Eye (tissue), 1 donor: ENCODE measurements around the gene C4orf50.

ENCODE experiments used
- DNase-seq: peaks from one replicate; pipeline ENCODE4 v3.0.0-alpha.2; 2015

The C4orf50 gene

GRCh38 chr4:5933996-5934831 lies 84.0 kb downstream of the C4orf50 start:
- no peak for DNase-seq

GRCh38 chr4:5933116-5933515 lies 85.1 kb downstream of the C4orf50 start:
- no peak for DNase-seq

GRCh38 chr4:5932035-5932568 lies 86.1 kb downstream of the C4orf50 start:
- no peak for DNase-seq

DNA sequence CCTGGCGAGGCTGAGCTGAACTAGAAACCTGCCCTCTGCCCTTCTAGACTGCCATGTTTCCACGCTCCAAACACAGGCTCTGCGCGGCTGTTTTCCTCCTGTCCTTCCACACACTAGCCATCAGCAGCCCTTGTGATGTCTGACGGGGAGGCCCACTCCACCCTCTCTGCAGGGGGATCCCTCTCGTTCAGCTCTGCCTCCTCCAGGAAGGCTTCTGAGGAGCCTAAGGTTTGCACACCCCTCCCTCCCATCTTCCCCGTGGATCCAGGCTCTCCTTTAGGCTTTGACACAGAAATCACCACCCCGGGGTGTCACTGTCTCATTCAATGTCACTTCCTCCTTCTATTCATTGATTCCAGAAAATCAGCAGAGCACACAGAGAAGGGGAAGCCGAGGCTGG lies 86.7 kb downstream of the C4orf50 start:
- no peak for DNase-seq

- no peak for DNase-seq
Observed at GRCh38 chr4:5930876-5931275, 87.4 kb downstream of the C4orf50 start.

GRCh38 chr4:5930456-5930855 lies 87.8 kb downstream of the C4orf50 start:
- no peak for DNase-seq

GRCh38 chr4:5928844-5929420 lies 89.3 kb downstream of the C4orf50 start:
- DNase-seq = no peak

DNA sequence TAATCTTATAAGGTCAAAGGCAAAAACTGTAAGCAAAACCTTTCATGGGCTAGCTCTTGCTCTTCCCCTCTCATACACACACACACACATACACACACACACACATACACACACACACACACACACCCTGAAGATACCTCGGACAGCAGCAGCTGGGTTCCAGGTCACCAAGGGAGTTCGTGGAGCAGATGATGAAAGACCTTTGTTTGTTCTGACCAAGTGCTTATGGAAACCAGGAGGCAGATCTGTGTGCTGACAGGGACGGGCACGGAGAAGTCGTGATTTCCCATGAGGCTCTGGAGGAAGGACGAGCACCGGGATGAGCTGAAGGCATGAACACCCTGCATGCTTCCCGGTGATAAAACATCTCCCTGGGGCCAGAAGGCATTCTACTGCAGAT lies 90.0 kb downstream of the C4orf50 start:
- peak; percentile 60 for DNase-seq

DNA sequence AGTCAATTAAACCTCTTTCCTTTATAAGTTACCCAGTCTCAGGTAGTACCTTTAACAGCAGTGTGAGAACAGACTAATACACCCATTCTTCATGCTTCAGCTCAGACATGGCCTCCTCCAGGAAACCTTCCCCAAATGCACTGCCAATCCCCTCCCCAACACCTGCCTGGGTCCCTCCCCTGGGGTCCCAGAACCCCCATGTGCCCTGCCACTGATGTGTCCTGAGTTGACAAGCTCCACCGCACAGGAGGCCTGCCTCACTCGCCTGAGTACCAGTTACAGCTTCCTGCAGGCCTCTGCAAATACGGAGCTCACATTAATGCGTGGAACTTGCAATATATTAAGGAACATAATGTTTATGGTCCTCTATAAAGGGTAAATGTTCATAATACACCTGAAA lies 90.5 kb downstream of the C4orf50 start:
- DNase-seq = no peak

GRCh38 chr4:5927116-5927515 lies 91.1 kb downstream of the C4orf50 start:
- DNase-seq = no peak

GRCh38 chr4:5926598-5926997 lies 91.6 kb downstream of the C4orf50 start:
- DNase-seq = no peak

GRCh38 chr4:5925419-5926200 lies 92.6 kb downstream of the C4orf50 start:
- DNase-seq = no peak

- DNase-seq = no peak
Observed at GRCh38 chr4:5924461-5925125, 93.6 kb downstream of the C4orf50 start.

DNA sequence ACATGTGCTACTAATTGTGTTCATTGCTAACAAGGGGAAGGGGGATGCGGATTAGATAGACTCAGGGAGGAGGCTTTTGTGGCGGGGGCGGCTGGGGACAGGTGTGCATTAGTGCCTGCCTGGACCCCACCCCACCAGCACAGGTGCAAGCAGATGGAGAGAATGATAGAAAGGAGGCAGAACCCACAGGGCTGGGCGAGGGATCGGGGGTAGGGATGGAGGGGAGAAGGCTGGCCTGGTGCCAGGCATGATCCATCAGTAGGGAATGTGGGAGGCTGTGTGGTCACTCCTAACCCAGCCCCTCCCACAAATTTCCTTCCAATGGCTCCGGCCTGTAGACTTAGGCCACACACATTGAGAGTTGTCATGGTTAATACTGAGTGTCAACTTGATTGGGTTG lies 94.9 kb downstream of the C4orf50 start:
- DNase-seq = peak; percentile 48

- DNase-seq = no peak
Observed at GRCh38 chr4:5922556-5922955, 95.7 kb downstream of the C4orf50 start.

DNA sequence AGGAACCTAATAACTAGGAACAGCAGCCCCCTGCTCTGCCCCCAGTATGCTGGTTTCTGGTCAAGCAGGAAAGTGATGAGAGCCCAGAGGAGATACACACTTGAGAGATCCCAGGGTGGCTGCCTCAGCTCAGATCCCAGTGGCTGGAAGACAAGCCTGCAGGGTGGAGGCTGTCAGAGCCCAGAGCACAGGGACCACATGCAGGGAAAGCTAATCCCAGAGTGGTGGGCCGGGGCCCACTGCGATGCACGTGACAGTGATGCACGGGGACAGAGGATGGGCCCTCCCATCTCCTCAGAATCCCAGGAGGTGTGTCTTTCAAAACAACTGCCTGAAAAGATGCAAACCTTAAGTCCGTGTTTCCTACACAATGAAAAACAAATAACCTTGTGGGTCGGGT lies 96.2 kb downstream of the C4orf50 start:
- no peak for DNase-seq

DNA sequence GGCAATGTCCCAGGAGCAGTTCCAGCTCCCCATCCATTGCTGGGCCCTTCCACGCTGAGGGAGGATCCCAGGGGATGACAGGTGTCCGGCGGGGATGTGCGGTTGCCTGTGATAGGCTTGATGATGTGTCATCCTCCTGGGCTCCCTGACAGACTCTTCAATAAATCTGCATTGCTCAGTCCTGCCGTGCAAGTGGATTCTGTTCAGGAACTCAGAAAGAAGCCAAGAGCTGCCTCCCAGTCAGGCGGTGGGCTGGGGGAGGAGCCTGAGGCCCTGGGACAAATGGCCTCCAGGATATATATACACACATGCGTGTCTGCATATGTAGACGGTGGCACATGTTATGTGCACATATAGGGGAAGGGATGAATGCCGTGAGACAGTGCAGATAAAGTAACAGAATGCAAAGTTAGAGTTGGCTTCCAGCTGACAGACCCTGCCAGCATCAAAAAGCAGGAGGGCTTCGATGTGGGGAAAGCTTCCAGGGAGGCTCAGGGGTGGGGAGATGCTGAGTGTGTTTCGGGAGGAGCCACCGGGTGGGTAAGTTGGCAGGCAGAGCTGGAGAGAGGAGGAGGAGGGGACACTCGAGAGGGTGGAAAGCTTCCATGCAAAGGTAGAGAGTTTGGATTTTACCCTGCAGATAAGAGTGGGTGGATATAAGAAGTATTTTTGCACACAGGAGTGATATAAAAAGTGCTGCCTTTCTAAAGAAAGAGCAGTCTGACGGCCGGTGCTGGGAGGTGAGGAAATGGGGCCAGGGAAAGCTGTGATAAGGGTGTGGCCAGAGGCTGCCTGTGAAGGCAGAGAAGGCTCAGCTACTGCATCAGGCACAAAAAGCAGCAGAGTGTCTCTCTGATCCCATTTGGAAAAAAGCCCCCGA lies 96.9 kb downstream of the C4orf50 start:
- no peak for DNase-seq

GRCh38 chr4:5919571-5919970 lies 98.7 kb downstream of the C4orf50 start:
- DNase-seq = no peak

DNA sequence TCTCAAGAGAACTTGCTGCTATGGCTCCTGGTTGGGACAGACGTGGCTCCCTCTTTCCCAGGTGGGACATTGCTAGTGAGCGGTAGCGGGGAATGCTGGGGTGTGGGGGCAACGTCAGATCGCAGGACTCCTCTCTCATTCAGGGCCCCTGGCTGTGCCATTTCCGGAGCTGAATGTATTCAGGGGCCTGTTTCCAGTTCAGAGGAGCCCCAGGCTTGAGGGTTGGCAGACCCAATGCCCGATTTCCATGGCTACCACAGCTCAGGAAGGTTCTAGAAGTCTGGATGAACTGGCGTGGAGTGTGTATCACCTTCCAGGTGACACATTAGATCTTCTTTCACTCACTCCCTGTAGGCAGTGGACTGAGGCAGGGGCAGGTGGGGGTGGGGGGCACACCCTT lies 99.2 kb downstream of the C4orf50 start:
- no peak for DNase-seq

GRCh38 chr4:5918331-5918985 lies 99.8 kb downstream of the C4orf50 start:
- DNase-seq = no peak

DNA sequence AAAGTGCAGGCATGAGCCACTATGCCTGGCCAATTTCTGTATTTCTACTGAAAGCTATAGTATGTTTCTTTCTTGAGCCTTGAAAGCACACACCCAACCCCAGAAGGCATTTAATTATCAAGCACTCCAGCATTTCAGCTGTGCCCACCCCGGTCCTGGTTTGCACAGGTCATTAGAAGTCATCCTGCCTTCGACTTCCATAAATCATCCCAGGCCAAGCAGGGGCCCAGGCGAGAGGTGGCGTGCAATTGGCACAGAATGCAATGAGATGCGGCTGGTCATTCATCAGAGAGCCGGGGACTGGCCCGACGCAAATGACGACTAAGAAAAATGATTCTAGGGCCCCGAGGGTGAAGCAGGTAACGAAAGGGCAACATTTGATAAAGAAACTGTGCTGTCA lies 100.6 kb downstream of the C4orf50 start:
- no peak for DNase-seq
